T-helper 22 cell (primary cell): ENCODE measurements around the gene TIMM10.
A peak's percentile ranks its signal among the peaks of the same experiment; 100 is the strongest.

Experiments used
- DNase-seq: peaks from one replicate; pipeline ENCODE4 v3.0.0-alpha.2; 2020; ENCODE audit warnings: low read depth

Gene TIMM10

GRCh38 chr11:57482782-57483561 is 47.6 kb downstream of the TIMM10 start:
- DNase-seq, result peak; percentile 14

GRCh38 chr11:57481915-57482781 is 48.4 kb downstream of the TIMM10 start:
- DNase-seq, result no peak

- DNase-seq, result no peak
Measured at GRCh38 chr11:57481315-57481714, 49.2 kb downstream of the TIMM10 start.

- DNase-seq, result peak; percentile 16
Measured at GRCh38 chr11:57480409-57481137, 50.0 kb downstream of the TIMM10 start.

GRCh38 chr11:57479911-57480310 is 50.6 kb downstream of the TIMM10 start:
- no peak for DNase-seq

GRCh38 chr11:57479021-57479663 is 51.4 kb downstream of the TIMM10 start:
- DNase-seq, result no peak
